Measurements from ENCODE around the gene BMP3.

Gene BMP3

DNA sequence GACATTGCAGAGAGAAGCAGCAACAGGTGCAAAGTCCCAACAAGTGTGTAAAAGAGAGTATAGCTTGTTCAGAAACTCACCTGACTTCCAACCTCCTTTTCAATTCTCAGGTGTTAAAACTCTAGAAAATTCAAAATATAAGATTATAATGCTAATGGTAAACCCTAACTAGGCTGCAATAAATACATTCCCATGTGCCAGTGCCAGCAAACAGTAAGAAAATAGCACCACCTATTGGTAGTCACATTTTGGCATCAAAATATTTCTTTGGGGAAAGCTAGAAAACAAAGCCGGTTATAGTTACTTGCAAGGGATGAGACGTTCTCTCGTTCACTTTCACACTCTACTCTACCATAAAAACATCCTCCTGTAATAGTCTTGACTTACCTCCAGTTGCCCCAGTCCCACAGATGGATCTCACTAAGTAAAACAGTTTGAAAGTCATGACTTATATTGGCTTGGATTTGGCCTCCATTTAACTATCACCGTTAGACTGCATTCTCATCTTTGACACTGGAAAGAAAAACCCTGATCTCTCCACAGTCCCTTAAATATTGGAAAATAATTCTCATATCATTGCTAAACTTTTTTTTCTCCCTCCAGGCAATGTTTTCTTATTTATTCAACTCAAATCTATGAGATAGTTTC is 9.6 kb downstream of the BMP3 start:
- TF ChIP-seq, protein P1, sequence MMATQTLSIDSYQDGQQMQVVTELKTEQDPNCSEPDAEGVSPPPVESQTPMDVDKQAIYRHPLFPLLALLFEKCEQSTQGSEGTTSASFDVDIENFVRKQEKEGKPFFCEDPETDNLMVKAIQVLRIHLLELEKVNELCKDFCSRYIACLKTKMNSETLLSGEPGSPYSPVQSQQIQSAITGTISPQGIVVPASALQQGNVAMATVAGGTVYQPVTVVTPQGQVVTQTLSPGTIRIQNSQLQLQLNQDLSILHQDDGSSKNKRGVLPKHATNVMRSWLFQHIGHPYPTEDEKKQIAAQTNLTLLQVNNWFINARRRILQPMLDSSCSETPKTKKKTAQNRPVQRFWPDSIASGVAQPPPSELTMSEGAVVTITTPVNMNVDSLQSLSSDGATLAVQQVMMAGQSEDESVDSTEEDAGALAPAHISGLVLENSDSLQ (IDR thresholded peaks at IDR 0.05): no peak
- TF ChIP-seq HDGF (IDR thresholded peaks at IDR 0.05; ENCODE audit: borderline replicate concordance) (no peak), FOXM1 (IDR thresholded peaks at IDR 0.05; ENCODE audit: borderline replicate concordance) (no peak), L3MBTL2 (conservative IDR thresholded peaks at IDR 0.05) (no peak), ARNT (IDR thresholded peaks at IDR 0.05) (no peak), ELF4 (IDR thresholded peaks at IDR 0.05) (no peak), SUZ12 (IDR thresholded peaks at IDR 0.05) (no peak), CTBP1 (IDR thresholded peaks at IDR 0.05; ENCODE audit: borderline replicate concordance) (no peak), TARDBP (IDR thresholded peaks at IDR 0.05) (no peak), ZNF384 (IDR thresholded peaks at IDR 0.05) (no peak), FOXA1 (IDR thresholded peaks at IDR 0.05) (no peak), SP1 (IDR thresholded peaks at IDR 0.05) (no peak), NFRKB (IDR thresholded peaks at IDR 0.05) (no peak), LEF1 (IDR thresholded peaks at IDR 0.05; ENCODE audit: borderline replicate concordance) (no peak), FOXK2 (IDR thresholded peaks at IDR 0.05) (no peak), BHLHE40 (IDR thresholded peaks at IDR 0.05; ENCODE audit: borderline replicate concordance) (no peak)
- DNase-seq (ENCODE audit: extremely low spot score): peak; percentile 35
- CTCF ChIA-PET: interaction anchor here (0.6 to 1.3 kb wide), 7 partner anchors 9 to 1245 kb away, joined by 3 to 9 read pairs (median 3); partner anchors contain the start of gene BMP3
- POLR2A ChIA-PET: interaction anchor here (1.8 kb wide), 1 partner anchor 9 kb away, joined by 4 read pairs; the partner anchor contains the start of gene BMP3

DNA sequence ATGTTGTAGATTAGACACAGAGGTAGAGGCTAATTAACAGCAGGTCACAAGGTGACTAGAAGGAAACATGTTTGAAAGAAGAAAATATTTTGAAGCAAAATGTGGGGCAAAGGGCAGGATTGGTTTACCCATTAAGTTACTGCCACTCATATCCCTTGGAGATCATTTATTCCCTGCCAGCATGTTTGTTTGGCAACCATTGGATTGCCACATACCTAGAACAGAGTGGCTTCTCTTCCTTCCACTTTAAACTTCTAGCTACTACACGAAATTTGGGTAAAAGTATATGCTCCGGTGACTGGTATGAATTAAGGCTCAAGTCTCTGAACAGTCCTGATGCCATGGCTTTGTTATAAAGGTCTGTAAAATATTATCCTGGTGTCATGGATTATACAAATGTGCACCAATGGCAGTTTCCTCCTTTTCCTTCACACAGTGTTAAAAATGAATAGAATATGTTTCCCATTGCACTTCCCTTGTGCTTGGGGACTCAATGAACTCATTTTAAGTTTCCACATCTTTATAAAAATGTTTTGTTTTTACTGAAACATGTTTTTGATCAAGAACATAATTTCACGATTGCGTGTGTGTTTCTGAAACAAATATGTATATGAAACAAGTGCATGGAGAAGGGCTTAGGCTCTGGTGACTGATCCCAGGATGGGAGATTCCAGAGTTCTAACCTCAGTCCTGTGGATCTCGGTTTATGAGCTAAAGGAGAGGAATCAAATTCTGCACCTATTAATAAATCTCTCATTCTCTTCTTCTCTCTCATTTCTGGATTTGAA is 12.3 kb downstream of the BMP3 start:
- TF ChIP-seq, protein P1 (IDR thresholded peaks at IDR 0.05): no peak
- TF ChIP-seq LEF1 (IDR thresholded peaks at IDR 0.05; ENCODE audit: borderline replicate concordance): no peak
- no peak for TF ChIP-seq FOXM1 (IDR thresholded peaks at IDR 0.05; ENCODE audit: borderline replicate concordance)
- TF ChIP-seq SUZ12 (IDR thresholded peaks at IDR 0.05): no peak
- TF ChIP-seq ARNT (IDR thresholded peaks at IDR 0.05): no peak
- TF ChIP-seq BHLHE40 (IDR thresholded peaks at IDR 0.05; ENCODE audit: borderline replicate concordance): no peak
- TF ChIP-seq ELF4 (IDR thresholded peaks at IDR 0.05): no peak
- no peak for TF ChIP-seq ZNF384 (IDR thresholded peaks at IDR 0.05)

GRCh38 chr4:81049330-81049729 is 18.8 kb downstream of the BMP3 start:
- DNase-seq (ENCODE audit: extremely low spot score): no peak
- POLR2A ChIA-PET: no interaction called here
- CTCF ChIA-PET: no interaction called here
- TF ChIP-seq FOXA1 (IDR thresholded peaks at IDR 0.05) (no peak), SUZ12 (IDR thresholded peaks at IDR 0.05) (no peak), BHLHE40 (IDR thresholded peaks at IDR 0.05; ENCODE audit: borderline replicate concordance) (no peak), SP1 (IDR thresholded peaks at IDR 0.05) (no peak), FOXK2 (IDR thresholded peaks at IDR 0.05) (no peak)

More for the DNA sequence above, 12.3 kb downstream of the BMP3 start:
- DNase-seq (ENCODE audit: extremely low spot score): no peak
- CTCF ChIA-PET: no interaction called here
- POLR2A ChIA-PET: no interaction called here

DNA sequence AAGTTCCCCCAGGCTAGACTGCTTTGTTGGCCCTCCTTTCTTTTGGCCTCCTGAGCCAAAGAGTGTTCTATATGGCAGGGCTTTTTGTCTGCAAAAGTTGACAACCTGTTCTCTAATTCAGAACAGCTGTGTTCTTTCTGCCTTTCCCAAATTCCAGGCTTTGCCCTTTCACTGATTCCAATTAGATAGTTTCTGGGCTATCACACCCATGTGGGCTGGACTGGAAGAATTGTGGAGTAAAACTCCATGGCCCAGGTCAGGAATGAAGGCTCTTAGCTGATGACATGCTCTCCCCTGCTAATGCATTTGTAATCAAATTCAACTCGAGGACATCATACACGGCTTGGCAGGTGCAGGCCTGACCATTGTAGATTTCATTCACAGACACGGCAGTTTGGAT is 19.4 kb downstream of the BMP3 start:
- ChIA-PET POLR2A (no interaction called here), CTCF (no interaction called here)
- DNase-seq (ENCODE audit: extremely low spot score): no peak
- TF ChIP-seq SUZ12 (IDR thresholded peaks at IDR 0.05): no peak
- no peak for TF ChIP-seq BHLHE40 (IDR thresholded peaks at IDR 0.05; ENCODE audit: borderline replicate concordance)
- TF ChIP-seq TARDBP (IDR thresholded peaks at IDR 0.05): no peak
- TF ChIP-seq ELF4 (IDR thresholded peaks at IDR 0.05): no peak
- no peak for TF ChIP-seq ZNF384 (IDR thresholded peaks at IDR 0.05)
- no peak for TF ChIP-seq FOXM1 (IDR thresholded peaks at IDR 0.05; ENCODE audit: borderline replicate concordance)
- TF ChIP-seq L3MBTL2 (conservative IDR thresholded peaks at IDR 0.05): no peak
- TF ChIP-seq CTBP1 (IDR thresholded peaks at IDR 0.05; ENCODE audit: borderline replicate concordance): no peak
- no peak for TF ChIP-seq LEF1 (IDR thresholded peaks at IDR 0.05; ENCODE audit: borderline replicate concordance)
- TF ChIP-seq, protein P1 (IDR thresholded peaks at IDR 0.05): no peak
- TF ChIP-seq FOXA1 (IDR thresholded peaks at IDR 0.05): no peak
- TF ChIP-seq ARNT (IDR thresholded peaks at IDR 0.05): no peak

- CTCF ChIA-PET: interaction anchor here (0.6 to 1.5 kb wide), 3 partner anchors 13 to 693 kb away, joined by 3 read pairs; no protein-coding TSS in a partner anchor
- POLR2A ChIA-PET: no interaction called here
- DNase-seq (ENCODE audit: extremely low spot score): peak; percentile 65
Measured at GRCh38 chr4:81052119-81053068, 21.9 kb downstream of the BMP3 start.

More at GRCh38 chr4:81052119-81053068, 21.9 kb downstream of the BMP3 start:
- TF ChIP-seq CTBP1 (IDR thresholded peaks at IDR 0.05; ENCODE audit: borderline replicate concordance) (no peak), L3MBTL2 (conservative IDR thresholded peaks at IDR 0.05) (no peak), HDGF (IDR thresholded peaks at IDR 0.05; ENCODE audit: borderline replicate concordance) (no peak)

Measured in HEK293T (cell line).